Ascending aorta (tissue), 2 donors: ENCODE measurements around the gene CAMTA1. TPM values are rescaled to one million over a fixed set of nuclear protein-coding genes. Genes with fewer than 3 reads are reported as not detected.

Experiments used
- DNase-seq, 2 donors: peaks; one replicate each; pipeline ENCODE4 v3.0.0-alpha.2; 2019; ENCODE audit warnings: low spot score in 2 of 2
- H3K27ac ChIP-seq, 2 donors: fragments of 200-600 bp; sonication (generic); one replicate each; pipeline ENCODE4 v1.5.1; 2016 to 2017; ENCODE audit warnings: mild to moderate bottlenecking in 1 of 2
- H3K27me3 ChIP-seq: fragments of 200-600 bp; sonication (generic); one replicate; pipeline ENCODE4 v1.5.1; 2017
- H3K36me3 ChIP-seq, 2 donors: fragments of 200-600 bp; sonication (generic); one replicate each; pipeline ENCODE4 v1.5.1; 2016
- H3K4me1 ChIP-seq, 2 donors: fragments of 200-600 bp; sonication (generic); one replicate each; pipeline ENCODE4 v1.5.1; 2016 to 2017; ENCODE audit warnings: mild to moderate bottlenecking in 1 of 2
- H3K4me3 ChIP-seq, 2 donors: fragments of 200-600 bp; sonication (generic); one replicate each; pipeline ENCODE4 v1.5.1; 2016 to 2017; ENCODE audit warnings: mild to moderate bottlenecking in 1 of 2
- H3K9me3 ChIP-seq, 2 donors: fragments of 200-600 bp; sonication (generic); one replicate each; pipeline ENCODE4 v1.5.1; 2016
- intact Hi-C: fragments of 100-400 bp; cut with DNase I; formaldehyde crosslinking; loops from one replicate; pipeline ENCODE4 v1.15.1; 2023
- total RNA-seq: library from RNA; depleted of rRNA; stranded (reverse); fragments of >200 nt; gene quantifications from one replicate; pipeline ENCODE4 v1.1.0, GENCODE V29; 2016
- TF ChIP-seq, protein P1 (sequence below), 3 experiments: fragments of 200-600 bp in 2 of 3; fragments of 450-650 bp in 1 of 3; sonication (generic) in 2 of 3; IDR thresholded peaks; one replicate each; pipeline ENCODE4 v1.5.1; 2016 to 2019; ENCODE audit warnings: antibody characterized with exemption in 3 of 3, mild to moderate bottlenecking in 1 of 3, moderate library complexity in 1 of 3

CAMTA1 gene
- total RNA-seq, 1 donor from 2014 or later = 53.3 TPM

DNA sequence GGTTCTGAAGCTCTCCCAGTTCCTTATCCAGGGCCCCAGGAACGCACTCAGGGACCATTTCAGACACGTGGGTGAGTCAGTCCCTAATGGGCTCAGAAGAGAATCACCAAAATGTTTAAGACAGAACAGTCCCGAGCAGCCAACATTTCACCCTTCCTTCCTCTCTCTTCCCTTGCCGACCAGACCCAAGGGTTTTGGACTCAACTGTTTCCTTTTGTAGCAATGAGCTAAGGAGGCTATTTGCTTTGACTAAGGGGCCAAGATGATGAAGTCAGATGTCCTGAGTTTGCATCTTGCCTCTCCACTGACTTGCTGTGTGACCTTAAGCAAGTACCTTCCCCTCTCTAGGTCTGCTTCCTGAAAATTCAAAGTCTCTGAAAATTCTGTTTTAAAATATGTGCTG lies 513.5 kb downstream of the CAMTA1 start:
- Histone ChIP-seq H3K27me3 (no peaks in the 10 kb centered on the region), H3K36me3 (no peaks in the 10 kb centered on the region), H3K4me1 (peaks cover 0 to 19% of the 10 kb centered on the region in 2 donors), H3K9me3 (peaks cover 0 to 7% of the 10 kb centered on the region in 2 donors), H3K4me3 (no peak overlapping the region), H3K27ac (peak overlapping the region; percentile 31 to 55)
- no peak for DNase-seq
- intact Hi-C loops = no loop called here
- TF ChIP-seq, protein P1, sequence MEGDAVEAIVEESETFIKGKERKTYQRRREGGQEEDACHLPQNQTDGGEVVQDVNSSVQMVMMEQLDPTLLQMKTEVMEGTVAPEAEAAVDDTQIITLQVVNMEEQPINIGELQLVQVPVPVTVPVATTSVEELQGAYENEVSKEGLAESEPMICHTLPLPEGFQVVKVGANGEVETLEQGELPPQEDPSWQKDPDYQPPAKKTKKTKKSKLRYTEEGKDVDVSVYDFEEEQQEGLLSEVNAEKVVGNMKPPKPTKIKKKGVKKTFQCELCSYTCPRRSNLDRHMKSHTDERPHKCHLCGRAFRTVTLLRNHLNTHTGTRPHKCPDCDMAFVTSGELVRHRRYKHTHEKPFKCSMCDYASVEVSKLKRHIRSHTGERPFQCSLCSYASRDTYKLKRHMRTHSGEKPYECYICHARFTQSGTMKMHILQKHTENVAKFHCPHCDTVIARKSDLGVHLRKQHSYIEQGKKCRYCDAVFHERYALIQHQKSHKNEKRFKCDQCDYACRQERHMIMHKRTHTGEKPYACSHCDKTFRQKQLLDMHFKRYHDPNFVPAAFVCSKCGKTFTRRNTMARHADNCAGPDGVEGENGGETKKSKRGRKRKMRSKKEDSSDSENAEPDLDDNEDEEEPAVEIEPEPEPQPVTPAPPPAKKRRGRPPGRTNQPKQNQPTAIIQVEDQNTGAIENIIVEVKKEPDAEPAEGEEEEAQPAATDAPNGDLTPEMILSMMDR (IDR thresholded peaks at IDR 0.05) = no peak

DNA sequence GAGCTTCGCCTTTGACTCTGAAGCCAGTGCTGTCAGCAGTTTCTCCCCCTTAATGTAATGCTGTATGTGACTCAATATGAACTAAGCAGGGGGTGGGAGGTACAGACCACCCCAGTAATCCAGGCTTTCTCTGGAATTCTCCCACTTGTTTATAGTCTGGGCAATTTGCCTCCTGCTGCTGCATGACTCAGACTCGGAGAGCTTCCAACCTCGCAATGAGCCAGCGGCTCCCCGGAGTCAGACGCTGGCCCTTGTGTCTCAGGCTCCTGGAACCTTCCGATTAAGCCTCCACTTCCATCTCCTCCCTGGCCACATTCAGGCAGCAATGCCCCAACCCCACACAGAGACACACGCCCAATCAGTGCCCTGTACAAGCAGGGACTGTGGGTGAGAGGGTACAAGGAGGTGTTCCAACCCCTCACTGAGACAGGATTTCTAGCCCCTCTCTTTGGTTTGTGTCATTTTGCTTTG lies 514.1 kb downstream of the CAMTA1 start:
- peak in 1 of 2 donors; percentile 72 for DNase-seq
- Histone ChIP-seq H3K27ac (peak overlapping the region; percentile 31 to 55), H3K36me3 (no peaks in the 10 kb centered on the region), H3K9me3 (peaks cover 0 to 7% of the 10 kb centered on the region in 2 donors), H3K4me1 (peaks cover 0 to 19% of the 10 kb centered on the region in 2 donors), H3K27me3 (no peaks in the 10 kb centered on the region), H3K4me3 (no peak overlapping the region)
- intact Hi-C loops = no loop called here
- TF ChIP-seq, protein P1 (IDR thresholded peaks at IDR 0.05) = no peak

DNA sequence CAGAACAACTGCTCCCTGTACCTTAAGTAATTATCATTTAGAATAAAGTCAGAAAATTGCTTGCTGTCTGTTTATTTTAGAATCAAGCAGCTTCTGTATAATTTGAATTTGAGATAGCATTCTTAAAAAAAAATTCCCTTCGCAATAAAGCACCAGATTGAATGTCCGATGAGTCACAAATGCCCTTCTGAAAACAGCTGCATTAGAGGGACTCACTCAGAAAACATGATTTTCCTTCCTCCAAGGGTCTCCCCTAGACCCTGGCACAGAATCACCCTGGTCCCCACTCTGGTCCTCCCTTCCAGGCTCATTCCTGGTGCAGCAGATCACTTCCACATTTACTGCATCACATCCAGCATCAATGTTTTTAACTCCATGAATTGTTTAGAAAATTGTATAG lies 514.7 kb downstream of the CAMTA1 start:
- peak overlapping the region; percentile 31 to 55 for H3K27ac ChIP-seq

DNA sequence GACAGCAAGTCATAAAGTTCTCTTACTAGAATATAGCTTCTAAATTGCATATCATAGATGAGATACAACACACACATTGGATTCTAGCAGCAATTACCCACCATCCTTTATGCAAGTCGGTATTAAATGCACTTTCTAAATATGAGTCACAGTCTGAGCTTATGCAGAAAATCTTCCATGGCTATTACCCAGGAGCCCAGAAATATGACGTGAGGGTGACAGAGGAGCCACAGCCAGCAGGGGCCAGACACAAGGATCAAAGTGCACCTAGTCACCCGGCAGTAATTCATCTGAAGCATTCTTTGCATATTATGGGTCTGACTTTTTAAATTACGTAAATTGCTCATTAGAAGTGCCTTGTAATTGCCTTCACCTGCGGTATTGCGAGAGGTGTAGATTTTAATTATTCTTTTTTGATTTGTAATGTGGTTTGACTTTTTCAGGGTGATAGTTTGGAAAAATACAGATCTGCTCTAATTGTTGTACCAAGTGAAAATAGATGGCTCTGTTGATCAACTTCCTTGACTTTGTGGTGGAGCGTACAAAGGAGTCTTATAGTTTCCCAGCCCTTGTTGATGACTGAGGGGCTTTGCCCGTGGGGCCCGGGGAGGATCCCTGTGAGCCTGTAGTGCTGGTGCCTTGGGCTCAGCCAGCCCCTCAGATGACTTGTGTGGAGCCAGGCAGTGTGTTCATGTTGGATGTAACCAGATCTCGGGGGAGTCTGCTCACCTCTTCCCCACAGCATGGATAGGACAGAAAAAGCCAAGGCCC lies 515.8 kb downstream of the CAMTA1 start:
- H3K27ac ChIP-seq = no peak overlapping the region
- intact Hi-C loops = no loop called here
- TF ChIP-seq, protein P1 (IDR thresholded peaks at IDR 0.05) = no peak
- peaks cover 0 to 7% of the 10 kb centered on the region in 2 donors for H3K9me3 ChIP-seq
- H3K4me3 ChIP-seq = no peak overlapping the region
- H3K27me3 ChIP-seq = no peaks in the 10 kb centered on the region
- H3K4me1 ChIP-seq = peaks cover 0 to 19% of the 10 kb centered on the region in 2 donors
- no peak for DNase-seq
- H3K36me3 ChIP-seq = no peaks in the 10 kb centered on the region

More for the DNA sequence above, 514.7 kb downstream of the CAMTA1 start:
- Histone ChIP-seq H3K4me1 (peaks cover 0 to 19% of the 10 kb centered on the region in 2 donors), H3K4me3 (no peak overlapping the region), H3K27me3 (no peaks in the 10 kb centered on the region), H3K9me3 (peaks cover 0 to 7% of the 10 kb centered on the region in 2 donors), H3K36me3 (no peaks in the 10 kb centered on the region)
- intact Hi-C loops = no loop called here
- TF ChIP-seq, protein P1 (IDR thresholded peaks at IDR 0.05) = no peak
- no peak for DNase-seq

DNA sequence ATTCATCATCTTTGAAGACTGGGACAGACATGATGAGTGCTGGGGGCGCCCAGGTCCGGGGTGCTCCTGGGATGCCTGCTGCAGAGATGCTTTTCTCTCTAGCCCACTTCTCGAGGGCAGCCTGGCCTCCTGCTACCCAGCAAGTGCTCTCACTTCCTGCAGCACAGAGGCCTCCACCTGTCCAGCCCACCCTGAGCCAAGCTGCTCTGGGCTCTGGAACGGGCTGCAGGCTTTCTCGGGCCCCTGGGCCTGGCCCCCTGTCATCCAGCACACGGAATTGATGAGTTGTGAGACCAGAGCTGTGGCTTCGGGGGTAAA lies 516.4 kb downstream of the CAMTA1 start:
- Histone ChIP-seq H3K9me3 (peaks cover 3 to 5% of the 10 kb centered on the region in 2 donors), H3K27me3 (no peaks in the 10 kb centered on the region), H3K4me1 (peaks cover 0 to 19% of the 10 kb centered on the region in 2 donors), H3K4me3 (no peak overlapping the region), H3K27ac (no peak overlapping the region), H3K36me3 (no peaks in the 10 kb centered on the region)
- TF ChIP-seq, protein P1 (IDR thresholded peaks at IDR 0.05) = no peak
- DNase-seq = no peak
- intact Hi-C loops = no loop called here
